ENCODE measurements around the gene PRCP.

Gene PRCP

DNA sequence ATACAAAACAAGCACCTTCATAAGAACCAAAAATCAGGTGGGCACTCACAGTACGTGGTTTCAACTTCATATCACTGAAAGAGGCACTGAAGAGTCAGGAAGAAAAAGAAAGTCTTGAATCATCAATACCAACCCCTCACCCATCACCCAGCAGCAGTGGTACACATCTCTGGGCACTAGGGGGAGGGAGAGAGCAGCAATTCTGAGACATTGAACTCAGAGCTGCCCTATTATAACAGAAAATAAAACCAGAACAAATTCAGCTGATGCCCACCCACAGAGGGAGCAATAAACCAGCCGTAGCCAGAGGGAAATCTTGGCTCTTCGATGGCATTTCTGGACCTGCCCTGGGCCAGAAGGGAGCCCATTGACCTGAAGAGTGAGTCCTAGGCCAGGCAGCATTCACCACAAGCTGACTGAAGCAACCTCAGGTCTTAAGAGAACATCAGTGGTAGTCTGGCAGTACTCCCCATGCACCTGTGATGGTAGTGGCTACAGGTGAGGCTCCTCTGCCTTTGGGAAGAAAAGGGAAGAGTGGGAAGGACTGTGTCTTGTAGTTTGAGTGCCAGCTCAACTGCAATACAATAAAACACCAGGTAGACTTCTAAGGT lies 124.4 kb downstream of the PRCP start:
- no peak for DNase-seq

DNA sequence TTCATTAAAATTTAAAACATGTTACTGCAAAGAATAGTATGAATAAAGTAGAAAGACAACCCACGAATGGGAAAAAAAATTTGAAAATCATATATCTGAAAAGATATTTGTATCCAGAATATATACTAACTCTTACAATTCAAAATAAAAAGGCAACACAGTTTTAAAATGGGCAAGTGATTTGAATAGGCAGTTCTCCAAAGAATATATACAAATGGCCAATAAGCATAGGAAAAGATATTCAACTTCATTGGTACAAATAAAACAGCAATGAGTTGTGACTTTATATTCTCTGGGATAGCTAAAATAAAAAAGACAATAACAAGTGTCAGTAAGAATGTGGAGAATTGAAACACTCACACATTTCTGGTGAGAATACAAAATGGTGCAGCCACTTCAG lies 125.0 kb downstream of the PRCP start:
- no peak for DNase-seq

Data from NCI-H1436 (cell line).